SK-N-SH treated with all-trans-retinoic acid at 6 μM for 48 hours (cell line): Measurements from ENCODE around the gene LINS1.

Experiments
- ATAC-seq: fragments of 200-7000 bp; cut with Tn5 transposase; 3 replicates; pipeline ENCODE4 v1.9.1; 2020; ENCODE audit warnings: mild to moderate bottlenecking, moderate library complexity
- BACH2 ChIP-seq: fragments of 250-450 bp; sonication (Bioruptor Pico); IDR thresholded peaks from 2 replicates; pipeline ENCODE4 v1.9.0; 2021; ENCODE audit warnings: mild to moderate bottlenecking, borderline replicate concordance
- CREB5 ChIP-seq: fragments of 250-450 bp; sonication (Bioruptor Pico); IDR thresholded peaks from 2 replicates; pipeline ENCODE4 v1.5.1; 2020; ENCODE audit warnings: low read depth, mild to moderate bottlenecking, moderate library complexity
- CSDC2 ChIP-seq: fragments of 250-450 bp; sonication (Bioruptor Pico); IDR thresholded peaks from 2 replicates; pipeline ENCODE4 v1.5.0; 2020; ENCODE audit warnings: mild to moderate bottlenecking, moderate library complexity
- CSRNP3 ChIP-seq: fragments of 250-450 bp; sonication (Bioruptor Pico); IDR thresholded peaks from 2 replicates; pipeline ENCODE4 v1.5.1; 2021; ENCODE audit warnings: mild to moderate bottlenecking, moderate library complexity
- ESRRG ChIP-seq: fragments of 250-450 bp; sonication (Bioruptor Pico); IDR thresholded peaks from 2 replicates; pipeline ENCODE4 v1.6.1; 2021; ENCODE audit warnings: mild to moderate bottlenecking
- GLIS3 ChIP-seq: fragments of 250-450 bp; sonication (Bioruptor Pico); IDR thresholded peaks from 2 replicates; pipeline ENCODE4 v1.5.0; 2020; ENCODE audit warnings: mild to moderate bottlenecking, moderate library complexity
- ISL1 ChIP-seq: fragments of 250-450 bp; sonication (Bioruptor Pico); IDR thresholded peaks from 2 replicates; pipeline ENCODE4 v2.1.2; 2022; ENCODE audit warnings: mild to moderate bottlenecking, moderate library complexity
- OSR1 ChIP-seq: fragments of 250-450 bp; sonication (Bioruptor Pico); IDR thresholded peaks from 2 replicates; pipeline ENCODE4 v1.8.0; 2022; ENCODE audit warnings: moderate library complexity, mild to moderate bottlenecking, inconsistent platforms
- PATZ1 ChIP-seq: fragments of 250-450 bp; sonication (Bioruptor Pico); IDR thresholded peaks from 2 replicates; pipeline ENCODE4 v1.8.0; 2020; ENCODE audit warnings: mild to moderate bottlenecking, moderate library complexity, borderline replicate concordance
- POU6F1 ChIP-seq: fragments of 250-450 bp; sonication (Bioruptor Pico); IDR thresholded peaks from 2 replicates; pipeline ENCODE4 v1.8.0; 2021; ENCODE audit warnings: low read depth, mild to moderate bottlenecking, moderate library complexity, borderline replicate concordance
- PPARA ChIP-seq: fragments of 250-450 bp; sonication (Bioruptor Pico); IDR thresholded peaks from 2 replicates; pipeline ENCODE4 v1.5.0; 2020; ENCODE audit warnings: mild to moderate bottlenecking, borderline replicate concordance
- RARB ChIP-seq: fragments of 250-450 bp; sonication (Bioruptor Pico); IDR thresholded peaks from 2 replicates; pipeline ENCODE4 v1.8.0; 2021; ENCODE audit warnings: mild to moderate bottlenecking, moderate library complexity
- SNAI2 ChIP-seq: fragments of 250-450 bp; sonication (Bioruptor Pico); IDR thresholded peaks from 2 replicates; pipeline ENCODE4 v1.5.0; 2020; ENCODE audit warnings: mild to moderate bottlenecking, moderate library complexity
- TCF4 ChIP-seq: fragments of 250-450 bp; sonication (Bioruptor Pico); IDR thresholded peaks from 2 replicates; pipeline ENCODE4 v1.8.0; 2021; ENCODE audit warnings: mild to moderate bottlenecking, moderate library complexity, borderline replicate concordance
- TOX ChIP-seq: fragments of 250-450 bp; sonication (Bioruptor Pico); IDR thresholded peaks from 2 replicates; pipeline ENCODE4 v1.8.0; 2021; ENCODE audit warnings: mild to moderate bottlenecking, moderate library complexity, borderline replicate concordance
- TSHZ2 ChIP-seq: fragments of 250-450 bp; sonication (Bioruptor Pico); IDR thresholded peaks from 2 replicates; pipeline ENCODE4 v1.5.0; 2020; ENCODE audit warnings: mild to moderate bottlenecking, moderate library complexity
- ZC3H10 ChIP-seq: fragments of 250-450 bp; sonication (Bioruptor Pico); IDR thresholded peaks from 2 replicates; pipeline ENCODE4 v1.5.1; 2021; ENCODE audit warnings: mild to moderate bottlenecking, moderate library complexity
- ZFP3 ChIP-seq: fragments of 250-450 bp; sonication (Bioruptor Pico); IDR thresholded peaks from 2 replicates; pipeline ENCODE4 v1.5.0; 2020; ENCODE audit warnings: mild to moderate bottlenecking, moderate library complexity
- ZFP30 ChIP-seq: fragments of 450-650 bp; formaldehyde crosslinking; IDR thresholded peaks from 2 replicates; pipeline ENCODE4 v1.5.0; 2022; ENCODE audit warnings: mild to moderate bottlenecking, moderate library complexity
- ZNF565 ChIP-seq: fragments of 450-650 bp; formaldehyde crosslinking; conservative IDR thresholded peaks from 2 replicates; pipeline ENCODE4 v1.5.0; 2020; ENCODE audit warnings: low read depth, mild to moderate bottlenecking, moderate library complexity
- ZNF70 ChIP-seq: fragments of 450-650 bp; formaldehyde crosslinking; IDR thresholded peaks from 2 replicates; pipeline ENCODE4 v1.5.0; 2020; ENCODE audit warnings: mild to moderate bottlenecking, moderate library complexity
- ZNF8 ChIP-seq: fragments of 450-650 bp; formaldehyde crosslinking; IDR thresholded peaks from 2 replicates; pipeline ENCODE4 v1.5.0; 2020; ENCODE audit warnings: mild to moderate bottlenecking, moderate library complexity

The LINS1 gene

GRCh38 chr15:100573526-100573925 is 28.5 kb downstream of the LINS1 start:
- TF ChIP-seq PATZ1 (CRISPR knock-in tag) = no peak
- no peak for TF ChIP-seq RARB (CRISPR knock-in tag)
- no peak for TF ChIP-seq ZNF8 (CRISPR knock-in tag)
- TF ChIP-seq CSRNP3 (CRISPR knock-in tag) = no peak
- no peak for TF ChIP-seq POU6F1 (CRISPR knock-in tag)
- TF ChIP-seq ISL1 (CRISPR knock-in tag) = no peak
- TF ChIP-seq ZC3H10 (CRISPR knock-in tag) = no peak
- TF ChIP-seq TSHZ2 = no peak
- no peak for TF ChIP-seq CREB5 (CRISPR knock-in tag)
- TF ChIP-seq ESRRG = no peak
- TF ChIP-seq TOX (CRISPR knock-in tag) = no peak
- TF ChIP-seq TCF4 (CRISPR knock-in tag) = no peak
- no peak for TF ChIP-seq ZNF565 (CRISPR knock-in tag)
- no peak for TF ChIP-seq ZNF70 (CRISPR knock-in tag)
- no peak for TF ChIP-seq GLIS3 (CRISPR knock-in tag)
- no peak for TF ChIP-seq ZFP3 (CRISPR knock-in tag)
- TF ChIP-seq CSDC2 (CRISPR knock-in tag) = no peak
- TF ChIP-seq SNAI2 (CRISPR knock-in tag) = no peak
- no peak for TF ChIP-seq ZFP30 (CRISPR knock-in tag)
- no peak for ATAC-seq

GRCh38 chr15:100572362-100572983 is 29.5 kb downstream of the LINS1 start:
- no peak for TF ChIP-seq OSR1 (CRISPR knock-in tag)
- TF ChIP-seq TCF4 (CRISPR knock-in tag) = no peak
- TF ChIP-seq CSRNP3 (CRISPR knock-in tag) = no peak
- no peak for TF ChIP-seq TSHZ2
- no peak for TF ChIP-seq ZNF565 (CRISPR knock-in tag)
- no peak for TF ChIP-seq SNAI2 (CRISPR knock-in tag)
- TF ChIP-seq PPARA (CRISPR knock-in tag) = no peak
- no peak for TF ChIP-seq BACH2 (CRISPR knock-in tag)
- no peak for TF ChIP-seq ISL1 (CRISPR knock-in tag)
- no peak for ATAC-seq
